Mucosa of descending colon (tissue), 3 donors: Measurements from ENCODE around the gene FARS2. TPM values are rescaled to one million over a fixed set of nuclear protein-coding genes. Genes with fewer than 3 reads are reported as not detected.

Source experiments
- ATAC-seq: fragments of 200-7000 bp; cut with Tn5 transposase; one replicate; pipeline ENCODE4 v1.9.1; 2020; ENCODE audit warnings: mild to moderate bottlenecking, moderate library complexity
- DNase-seq, 3 donors: peaks; one replicate each; pipeline ENCODE4 v3.0.0-alpha.2; 2020
- H3K36me3 ChIP-seq: fragments of 200-600 bp; one replicate; pipeline ENCODE4 v1.8.0; 2021; ENCODE audit warnings: low read depth, mild to moderate bottlenecking
- H3K4me1 ChIP-seq: fragments of 200-600 bp; one replicate; pipeline ENCODE4 v1.8.0; 2021; ENCODE audit warnings: low read depth, mild to moderate bottlenecking
- H3K4me3 ChIP-seq: fragments of 200-600 bp; one replicate; pipeline ENCODE4 v1.8.0; 2021; ENCODE audit warnings: mild to moderate bottlenecking
- H3K9me3 ChIP-seq: fragments of 200-600 bp; one replicate; pipeline ENCODE4 v1.8.0; 2021; ENCODE audit warnings: mild to moderate bottlenecking
- intact Hi-C, 2 donors: fragments of 100-400 bp; cut with DNase I in 1 of 2; cut with micrococcal nuclease in 1 of 2; formaldehyde crosslinking; loops; one replicate each; pipeline versions ENCODE4 v1.11.0 to v1.11.1; 2022; cut with DNase I, micrococcal nuclease
- total RNA-seq, 3 donors: library from RNA; stranded (reverse); fragmentation: NEBNext Ultra II Directional in 2 of 3; extraction: Animal tissue kit (Norgen Biotek cat#: 25700) in 2 of 3; gene quantifications; one replicate each; pipeline versions ENCODE4 v1.2.1 to v1.2.4, GENCODE V29; 2021 to 2023
- TF ChIP-seq, protein P1 (sequence below): fragments of 200-600 bp; IDR thresholded peaks from one replicate; pipeline ENCODE4 v1.8.0; 2022; ENCODE audit warnings: antibody characterized with exemption, mild to moderate bottlenecking
- donor health status: DM: no; HTN: no; CAD: no; lungs with moderate emphysema.
- donor health status: DM: no; HTN: no; CAD: no.
- donor health status: DM: no; HTN: yes; CAD: no.

The FARS2 gene
- total RNA-seq, 3 donors from 2014 or later: 15.2 to 21.6 (median 17.2) TPM

DNA sequence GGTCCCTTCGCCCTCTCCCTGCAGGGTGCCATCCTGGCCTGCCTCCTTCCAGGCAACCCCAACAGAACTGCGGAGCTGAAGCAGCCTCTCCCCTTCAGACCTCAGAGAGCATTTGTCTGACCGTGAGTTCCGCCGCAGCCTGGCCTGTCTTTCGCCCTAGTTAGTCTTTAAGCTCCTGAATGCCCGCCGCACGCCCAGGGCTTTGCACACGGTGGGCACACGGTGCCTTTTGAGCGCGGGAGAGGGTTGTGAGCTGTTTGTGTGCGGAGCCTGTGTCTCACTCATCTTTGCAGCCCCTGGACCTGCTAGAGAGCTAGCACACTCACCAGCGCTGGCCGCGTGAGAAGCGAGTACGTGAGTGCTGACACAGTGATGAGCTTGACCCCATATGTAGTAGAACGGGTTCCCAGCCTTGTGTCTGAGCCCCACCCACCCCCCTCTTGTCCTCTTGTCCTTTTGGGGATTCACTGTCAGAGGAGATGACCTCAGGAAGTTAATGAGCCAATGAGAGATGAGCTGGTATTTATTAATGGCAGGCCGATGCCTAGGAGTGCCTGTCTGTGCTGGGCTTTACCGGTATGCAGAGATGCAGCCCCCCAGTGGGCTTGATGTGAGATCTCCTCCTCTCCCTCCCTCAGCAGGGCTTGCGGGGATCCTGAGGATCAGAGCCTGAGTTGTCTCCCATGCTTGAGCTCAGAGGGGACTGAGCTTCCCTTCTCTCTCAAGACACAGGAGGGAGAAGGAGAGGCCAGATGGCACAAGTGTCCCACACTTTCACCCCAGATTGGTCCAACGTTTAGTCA lies 249.2 kb downstream of the FARS2 start:
- TF ChIP-seq, protein P1, sequence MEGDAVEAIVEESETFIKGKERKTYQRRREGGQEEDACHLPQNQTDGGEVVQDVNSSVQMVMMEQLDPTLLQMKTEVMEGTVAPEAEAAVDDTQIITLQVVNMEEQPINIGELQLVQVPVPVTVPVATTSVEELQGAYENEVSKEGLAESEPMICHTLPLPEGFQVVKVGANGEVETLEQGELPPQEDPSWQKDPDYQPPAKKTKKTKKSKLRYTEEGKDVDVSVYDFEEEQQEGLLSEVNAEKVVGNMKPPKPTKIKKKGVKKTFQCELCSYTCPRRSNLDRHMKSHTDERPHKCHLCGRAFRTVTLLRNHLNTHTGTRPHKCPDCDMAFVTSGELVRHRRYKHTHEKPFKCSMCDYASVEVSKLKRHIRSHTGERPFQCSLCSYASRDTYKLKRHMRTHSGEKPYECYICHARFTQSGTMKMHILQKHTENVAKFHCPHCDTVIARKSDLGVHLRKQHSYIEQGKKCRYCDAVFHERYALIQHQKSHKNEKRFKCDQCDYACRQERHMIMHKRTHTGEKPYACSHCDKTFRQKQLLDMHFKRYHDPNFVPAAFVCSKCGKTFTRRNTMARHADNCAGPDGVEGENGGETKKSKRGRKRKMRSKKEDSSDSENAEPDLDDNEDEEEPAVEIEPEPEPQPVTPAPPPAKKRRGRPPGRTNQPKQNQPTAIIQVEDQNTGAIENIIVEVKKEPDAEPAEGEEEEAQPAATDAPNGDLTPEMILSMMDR: no peak
- no peaks in the 10 kb centered on the region for H3K4me1 ChIP-seq
- DNase-seq (no peak), ATAC-seq (no peak)
- H3K36me3 ChIP-seq: no peaks in the 10 kb centered on the region
- no peak overlapping the region for H3K4me3 ChIP-seq
- H3K9me3 ChIP-seq: no peaks in the 10 kb centered on the region
- intact Hi-C loops: no loop called here

- no peaks in the 10 kb centered on the region for H3K36me3 ChIP-seq
- intact Hi-C loops: no loop called here
- H3K4me3 ChIP-seq: no peak overlapping the region
- TF ChIP-seq, protein P1: no peak
- no peaks in the 10 kb centered on the region for H3K9me3 ChIP-seq
- DNase-seq (no peak), ATAC-seq (no peak)
- H3K4me1 ChIP-seq: no peaks in the 10 kb centered on the region
Observed at GRCh38 chr6:5511954-5512353, 250.6 kb downstream of the FARS2 start.

GRCh38 chr6:5512422-5512821 lies 251.1 kb downstream of the FARS2 start:
- Histone ChIP-seq H3K4me3 (no peak overlapping the region), H3K9me3 (no peaks in the 10 kb centered on the region), H3K4me1 (no peaks in the 10 kb centered on the region), H3K36me3 (no peaks in the 10 kb centered on the region)
- TF ChIP-seq, protein P1: no peak
- intact Hi-C loops: no loop called here
- no peak for DNase-seq
- no peak for ATAC-seq

DNA sequence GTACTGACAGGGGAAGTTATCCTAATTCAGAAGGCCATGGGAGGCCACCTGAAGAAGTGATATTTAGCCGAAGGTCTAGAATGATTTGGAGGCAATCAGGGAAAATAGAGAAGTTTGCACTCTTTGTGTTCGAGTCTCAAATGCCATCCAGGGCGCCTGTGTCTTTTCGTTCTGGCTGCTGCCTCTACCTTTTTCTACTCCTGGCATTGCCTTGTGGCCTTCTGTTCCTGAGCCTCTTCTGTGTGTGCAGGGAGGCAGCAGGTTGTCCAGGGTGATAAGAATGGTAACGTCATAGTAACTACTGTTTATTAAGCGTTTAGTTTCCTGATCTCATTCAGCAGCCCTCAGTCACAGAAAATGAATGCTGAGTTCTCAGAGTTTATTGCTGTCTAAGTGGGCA lies 252.1 kb downstream of the FARS2 start:
- intact Hi-C loops: no loop called here
- TF ChIP-seq, protein P1: no peak

GRCh38 chr6:5514353-5514752 lies 253.0 kb downstream of the FARS2 start:
- no peaks in the 10 kb centered on the region for H3K9me3 ChIP-seq
- intact Hi-C loops: no loop called here
- H3K36me3 ChIP-seq: no peaks in the 10 kb centered on the region
- no peaks in the 10 kb centered on the region for H3K4me1 ChIP-seq
- no peak overlapping the region for H3K4me3 ChIP-seq
- TF ChIP-seq, protein P1: no peak
- ATAC-seq (no peak), DNase-seq (no peak)

More for the DNA sequence above, 252.1 kb downstream of the FARS2 start:
- ATAC-seq (no peak), DNase-seq (no peak)
- H3K9me3 ChIP-seq: no peaks in the 10 kb centered on the region
- H3K36me3 ChIP-seq: no peaks in the 10 kb centered on the region
- H3K4me1 ChIP-seq: no peaks in the 10 kb centered on the region
- no peak overlapping the region for H3K4me3 ChIP-seq
